ENCODE data around the gene FABP6. TPM values are rescaled to one million over a fixed set of nuclear protein-coding genes. Genes with fewer than 3 reads are reported as not detected.
A peak's percentile ranks its signal among the peaks of the same experiment; 100 is the strongest.

FABP6 gene
- total RNA-seq, 2 donors from 2014 or later: 0.37 to 1.9 TPM

DNA sequence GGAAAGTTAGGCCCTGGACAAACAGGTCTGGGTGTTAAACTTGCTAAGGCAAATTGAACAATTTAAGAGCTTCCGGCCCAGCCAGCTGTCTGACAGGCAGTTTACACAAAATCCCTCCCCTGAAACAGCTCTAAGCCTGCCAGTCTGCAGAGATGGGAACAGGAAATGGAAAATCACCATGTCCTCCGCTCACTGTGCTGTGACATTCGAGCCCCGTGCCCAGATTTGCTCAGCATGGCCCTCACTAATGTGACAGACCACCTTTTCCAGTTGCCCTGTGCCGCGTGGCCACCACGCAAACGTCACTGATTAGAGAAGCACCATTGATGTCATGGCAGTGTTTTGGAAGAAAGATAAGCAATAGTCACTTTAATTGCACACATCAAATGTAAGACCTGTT, 42.1 kb downstream of the FABP6 start:
- no peak overlapping the region for H3K27ac ChIP-seq (ENCODE audit: low read depth, low read length)
- TF ChIP-seq, protein P1, sequence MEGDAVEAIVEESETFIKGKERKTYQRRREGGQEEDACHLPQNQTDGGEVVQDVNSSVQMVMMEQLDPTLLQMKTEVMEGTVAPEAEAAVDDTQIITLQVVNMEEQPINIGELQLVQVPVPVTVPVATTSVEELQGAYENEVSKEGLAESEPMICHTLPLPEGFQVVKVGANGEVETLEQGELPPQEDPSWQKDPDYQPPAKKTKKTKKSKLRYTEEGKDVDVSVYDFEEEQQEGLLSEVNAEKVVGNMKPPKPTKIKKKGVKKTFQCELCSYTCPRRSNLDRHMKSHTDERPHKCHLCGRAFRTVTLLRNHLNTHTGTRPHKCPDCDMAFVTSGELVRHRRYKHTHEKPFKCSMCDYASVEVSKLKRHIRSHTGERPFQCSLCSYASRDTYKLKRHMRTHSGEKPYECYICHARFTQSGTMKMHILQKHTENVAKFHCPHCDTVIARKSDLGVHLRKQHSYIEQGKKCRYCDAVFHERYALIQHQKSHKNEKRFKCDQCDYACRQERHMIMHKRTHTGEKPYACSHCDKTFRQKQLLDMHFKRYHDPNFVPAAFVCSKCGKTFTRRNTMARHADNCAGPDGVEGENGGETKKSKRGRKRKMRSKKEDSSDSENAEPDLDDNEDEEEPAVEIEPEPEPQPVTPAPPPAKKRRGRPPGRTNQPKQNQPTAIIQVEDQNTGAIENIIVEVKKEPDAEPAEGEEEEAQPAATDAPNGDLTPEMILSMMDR (conservative IDR thresholded peaks at IDR 0.05): no peak
- Mint-ChIP-seq H3K4me3 (no peak overlapping the region), H3K4me1 (peaks cover 33% of the 10 kb centered on the region), H3K9me3 (no peaks in the 10 kb centered on the region), H3K27ac (no peak overlapping the region), H3K36me3 (ENCODE audit: low read depth) (peaks cover 24% of the 10 kb centered on the region), H3K27me3 (ENCODE audit: insufficient read depth) (no peaks in the 10 kb centered on the region)
- no peak overlapping the region for H3K4me3 ChIP-seq (ENCODE audit: low read length)
- no peaks in the 10 kb centered on the region for H3K9me3 ChIP-seq (ENCODE audit: control insufficient read depth, low read length)
- no peaks in the 10 kb centered on the region for H3K4me1 ChIP-seq (ENCODE audit: control insufficient read depth, insufficient read depth, low read length)
- no peaks in the 10 kb centered on the region for H3K36me3 ChIP-seq (ENCODE audit: control insufficient read depth, insufficient read depth, low read length)
- peak; percentile 69 for DNase-seq
- H3K9ac ChIP-seq (ENCODE audit: extremely low read depth, low read length, poor library complexity, severe bottlenecking): no peak overlapping the region
- no peaks in the 10 kb centered on the region for H3K27me3 ChIP-seq (ENCODE audit: control insufficient read depth, insufficient read depth, low read length, poor library complexity, severe bottlenecking)
- WGBS, 2 experiments (ENCODE audit: insufficient coverage in 1 of 2, insufficient read length in 1 of 2): 75 to 78% methylated on average over 8 of the region's 8 CpGs

DNA sequence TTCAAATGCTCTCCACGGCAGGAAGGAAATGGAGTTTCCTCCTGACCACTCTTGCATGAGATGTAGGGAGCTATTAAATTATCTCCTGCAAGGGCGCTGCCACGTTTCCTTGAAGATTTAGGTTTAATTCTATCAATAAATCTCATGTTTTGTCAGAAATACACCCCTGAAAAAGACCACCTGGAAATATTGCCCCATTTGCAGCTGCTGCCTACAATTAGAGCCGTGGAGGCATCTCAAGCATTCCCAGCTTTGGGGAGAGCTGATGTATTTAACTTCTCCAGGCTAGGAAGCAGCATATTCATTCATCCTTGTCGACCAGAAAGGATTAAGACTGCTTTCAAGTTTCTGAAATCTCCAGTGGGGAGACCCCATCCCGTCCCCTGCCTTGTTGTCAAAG, 42.5 kb downstream of the FABP6 start:
- H3K4me1 ChIP-seq (ENCODE audit: control insufficient read depth, insufficient read depth, low read length): no peaks in the 10 kb centered on the region
- no peak for DNase-seq
- Mint-ChIP-seq H3K27ac (no peak overlapping the region), H3K4me1 (peaks cover 29% of the 10 kb centered on the region), H3K9me3 (no peaks in the 10 kb centered on the region), H3K4me3 (no peak overlapping the region), H3K36me3 (ENCODE audit: low read depth) (peaks cover 28% of the 10 kb centered on the region), H3K27me3 (ENCODE audit: insufficient read depth) (no peaks in the 10 kb centered on the region)
- TF ChIP-seq, protein P1 (conservative IDR thresholded peaks at IDR 0.05): no peak
- H3K9me3 ChIP-seq (ENCODE audit: control insufficient read depth, low read length): no peaks in the 10 kb centered on the region
- no peaks in the 10 kb centered on the region for H3K36me3 ChIP-seq (ENCODE audit: control insufficient read depth, insufficient read depth, low read length)
- H3K4me3 ChIP-seq (ENCODE audit: low read length): no peak overlapping the region
- no peaks in the 10 kb centered on the region for H3K27me3 ChIP-seq (ENCODE audit: control insufficient read depth, insufficient read depth, low read length, poor library complexity, severe bottlenecking)
- no peak overlapping the region for H3K27ac ChIP-seq (ENCODE audit: low read depth, low read length)
- no peak overlapping the region for H3K9ac ChIP-seq (ENCODE audit: extremely low read depth, low read length, poor library complexity, severe bottlenecking)
- WGBS, 2 experiments (ENCODE audit: insufficient coverage in 1 of 2, insufficient read length in 1 of 2): 73 to 79% methylated on average over 6 of the region's 6 CpGs

DNA sequence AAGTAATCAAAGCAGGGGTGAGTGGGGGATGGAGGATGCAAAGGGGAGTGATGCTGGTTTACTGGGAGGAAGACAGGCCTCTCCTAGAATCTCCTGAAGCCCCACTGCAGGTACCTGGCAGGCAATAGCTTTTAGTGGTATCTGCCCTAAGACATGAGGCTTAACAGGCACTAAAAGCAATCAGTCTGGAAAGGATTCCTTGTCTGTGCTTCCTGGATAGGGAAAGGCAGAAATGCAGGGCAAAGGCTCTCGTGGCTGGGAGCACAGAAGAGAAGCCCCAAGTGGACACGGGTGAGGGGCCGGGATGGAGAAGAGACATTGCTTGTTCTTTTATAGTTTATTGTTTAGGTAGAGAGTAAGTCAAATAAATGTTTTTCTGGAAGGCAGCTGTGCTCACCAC, 43.0 kb downstream of the FABP6 start:
- Histone ChIP-seq H3K9ac (ENCODE audit: extremely low read depth, low read length, poor library complexity, severe bottlenecking) (no peak overlapping the region), H3K27ac (ENCODE audit: low read depth, low read length) (peak overlapping the region; percentile 20), H3K9me3 (ENCODE audit: control insufficient read depth, low read length) (no peaks in the 10 kb centered on the region), H3K4me1 (ENCODE audit: control insufficient read depth, insufficient read depth, low read length) (no peaks in the 10 kb centered on the region), H3K4me3 (ENCODE audit: low read length) (no peak overlapping the region), H3K27me3 (ENCODE audit: control insufficient read depth, insufficient read depth, low read length, poor library complexity, severe bottlenecking) (no peaks in the 10 kb centered on the region), H3K36me3 (ENCODE audit: control insufficient read depth, insufficient read depth, low read length) (no peaks in the 10 kb centered on the region)
- peaks cover 25% of the 10 kb centered on the region for H3K4me1 Mint-ChIP-seq
- no peaks in the 10 kb centered on the region for H3K27me3 Mint-ChIP-seq (ENCODE audit: insufficient read depth)
- WGBS, 2 experiments (ENCODE audit: insufficient coverage in 1 of 2, insufficient read length in 1 of 2): 88 to 94% methylated on average over 2 to 3 of the region's 3 CpGs
- peaks cover 30% of the 10 kb centered on the region for H3K36me3 Mint-ChIP-seq (ENCODE audit: low read depth)
- TF ChIP-seq, protein P1 (conservative IDR thresholded peaks at IDR 0.05): no peak
- no peak overlapping the region for H3K4me3 Mint-ChIP-seq
- H3K9me3 Mint-ChIP-seq: no peaks in the 10 kb centered on the region
- peak overlapping the region; percentile 42 for H3K27ac Mint-ChIP-seq
- no peak for DNase-seq
